CD4-positive, alpha-beta T cell treated with Interleukin-17A for 4 hours (primary cell): ENCODE data around the gene TOP3B.

ENCODE experiments used
- DNase-seq: peaks from one replicate; pipeline ENCODE4 v3.0.0-alpha.2; 2020; ENCODE audit warnings: mixed read lengths

The TOP3B gene

DNA sequence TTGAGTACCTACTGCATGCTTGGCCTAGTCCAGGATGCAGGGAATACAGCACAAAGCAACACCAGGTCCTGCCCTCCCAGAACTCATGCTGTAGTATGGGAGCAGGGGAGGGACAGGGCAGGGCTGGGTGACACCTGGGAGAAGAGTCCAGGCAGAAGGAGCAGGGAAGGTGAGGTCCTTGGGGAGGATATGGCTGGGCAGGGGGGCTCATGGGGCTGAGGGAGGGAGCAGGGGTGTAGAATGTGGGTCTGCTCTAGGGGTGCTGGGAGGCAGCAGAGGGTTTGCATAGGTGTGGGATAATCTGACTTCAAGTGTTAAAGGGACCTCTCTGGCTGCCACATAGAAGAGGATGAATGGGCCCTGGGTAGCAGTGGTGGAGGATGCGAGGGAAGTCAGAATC is 4.8 kb downstream of the TOP3B start:
- DNase-seq, result no peak

DNA sequence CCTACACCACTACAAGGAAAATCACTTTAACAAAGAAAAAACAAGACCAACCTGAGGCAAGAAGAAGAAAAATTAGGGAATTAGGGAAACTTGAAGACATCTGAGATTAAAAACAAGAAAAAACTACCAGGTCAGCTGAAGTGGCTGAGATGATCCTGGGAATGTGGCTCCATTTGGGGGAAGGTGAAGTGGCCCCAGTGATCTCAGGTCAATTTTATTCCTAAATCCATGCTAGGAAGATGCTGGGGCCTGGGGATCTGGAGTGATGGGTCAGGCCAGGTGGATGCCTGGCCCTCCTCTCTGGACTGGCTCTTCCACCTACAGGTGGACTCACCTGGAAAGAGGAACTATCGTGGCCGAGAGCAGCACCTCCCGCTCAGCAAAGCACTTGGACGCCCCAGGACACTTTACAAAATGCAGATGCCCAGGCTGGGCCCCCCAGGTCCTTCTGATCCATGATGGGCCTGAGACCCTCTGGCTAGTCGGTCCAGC is 6.7 kb downstream of the TOP3B start:
- DNase-seq, result no peak

DNA sequence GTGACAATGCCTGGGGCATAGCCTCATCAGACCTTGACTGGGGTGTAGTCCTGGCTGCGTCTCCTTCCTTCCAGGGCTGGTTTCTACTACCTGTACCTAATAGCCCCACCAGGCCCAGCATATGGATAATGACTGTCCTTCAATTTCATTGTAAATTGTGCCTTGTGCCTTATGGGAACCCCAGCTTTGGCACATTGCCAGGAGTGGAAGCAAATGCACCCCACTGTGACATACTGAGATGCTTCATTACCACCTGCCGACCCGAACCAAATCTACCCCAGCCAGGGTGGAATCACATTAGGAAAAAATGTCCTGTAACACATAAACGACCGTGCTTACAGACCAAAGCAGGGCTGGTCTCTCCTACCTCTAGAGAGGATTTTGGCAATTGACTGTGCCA is 7.3 kb downstream of the TOP3B start:
- DNase-seq, result no peak

DNA sequence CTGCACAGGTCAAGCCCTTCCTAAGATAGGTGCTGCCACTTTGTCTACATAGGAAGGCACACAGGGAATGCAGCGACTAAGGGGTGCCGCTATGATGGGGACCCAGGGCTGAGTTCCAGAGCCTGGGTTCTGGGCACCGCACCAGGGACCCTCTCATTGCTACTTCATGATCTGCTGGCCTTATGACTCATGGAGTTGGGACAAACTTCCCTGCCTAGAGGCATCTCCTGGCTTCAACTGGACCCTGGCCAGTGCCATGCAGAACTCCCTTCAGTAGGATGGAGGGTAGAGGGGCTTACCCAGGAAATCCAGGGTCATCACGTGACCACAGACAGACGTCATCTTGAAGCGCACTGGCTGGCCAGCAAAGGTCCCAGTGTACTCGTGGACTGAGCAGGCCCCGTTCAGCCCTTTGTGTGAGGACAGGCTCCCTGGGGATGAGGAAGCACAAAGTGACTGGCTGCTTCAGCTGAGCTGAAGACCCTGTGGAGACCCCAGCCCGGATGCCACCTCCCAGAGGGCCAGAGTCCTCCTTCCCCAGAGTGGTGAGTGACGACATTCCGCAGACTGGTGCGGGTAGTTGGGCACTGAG is 8.4 kb downstream of the TOP3B start:
- DNase-seq, result no peak

DNA sequence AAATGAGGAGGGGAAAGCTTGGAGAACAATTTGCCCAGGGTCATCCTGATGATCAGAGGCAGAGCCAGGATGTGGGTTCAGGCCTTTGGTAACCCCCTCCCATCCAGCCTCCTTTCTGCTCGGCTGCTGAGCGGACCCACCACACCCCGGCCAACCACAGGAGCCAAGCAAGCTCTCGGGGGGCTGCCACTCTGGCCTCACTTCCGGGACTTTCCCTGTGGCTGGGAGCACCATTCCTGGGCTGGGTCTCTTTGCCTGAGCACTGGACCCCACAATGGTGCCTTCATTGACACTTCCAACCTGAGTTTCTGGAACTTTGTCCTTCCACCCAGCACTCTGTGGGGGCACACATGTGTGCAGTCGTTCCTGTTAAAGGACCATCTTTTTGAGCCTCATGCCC is 9.8 kb downstream of the TOP3B start:
- no peak for DNase-seq

DNA sequence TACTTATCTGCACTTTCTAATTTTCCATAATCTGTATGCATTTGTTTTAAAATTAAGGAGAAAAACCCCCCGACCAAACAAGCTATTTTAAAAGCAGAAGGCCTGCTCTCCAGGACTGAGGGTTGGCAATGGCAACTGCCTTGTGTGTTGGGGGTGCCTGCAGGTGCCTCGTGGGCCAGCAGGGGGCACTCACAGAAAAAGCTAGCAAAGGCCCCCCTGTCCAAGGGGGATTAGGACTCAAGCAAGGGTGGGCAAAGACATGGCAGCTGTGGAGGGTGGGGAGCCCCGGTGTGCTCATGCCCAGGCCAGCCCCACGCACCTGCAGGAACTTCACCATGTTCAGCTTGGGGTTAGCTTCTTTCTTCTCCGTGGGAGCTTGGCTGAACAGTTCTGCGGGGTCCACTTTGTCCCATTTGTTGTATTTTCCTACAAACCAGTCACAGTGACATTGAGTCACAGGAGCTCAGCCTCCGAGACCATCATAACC is 10.3 kb downstream of the TOP3B start:
- peak; percentile 65 for DNase-seq

DNA sequence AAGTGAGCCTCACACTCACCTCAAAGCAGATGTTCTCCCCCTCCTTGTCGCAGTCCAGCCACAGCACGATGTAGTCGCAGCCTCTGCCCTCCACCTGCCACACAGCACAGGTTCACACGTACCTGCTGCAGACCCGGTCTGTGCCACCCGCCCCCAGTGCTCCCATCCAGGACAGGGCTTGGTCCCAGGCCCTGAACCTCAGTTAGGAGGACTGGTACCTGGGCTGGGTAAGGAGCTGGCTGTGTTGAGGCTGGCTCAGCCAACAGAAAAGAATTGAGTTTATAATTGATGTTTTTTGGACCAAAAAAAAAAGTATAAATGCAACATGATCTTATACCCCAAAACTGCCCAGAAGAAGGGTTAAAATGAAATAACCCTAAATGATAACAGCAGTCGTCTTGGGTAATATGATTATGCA is 10.7 kb downstream of the TOP3B start:
- DNase-seq, result no peak

DNA sequence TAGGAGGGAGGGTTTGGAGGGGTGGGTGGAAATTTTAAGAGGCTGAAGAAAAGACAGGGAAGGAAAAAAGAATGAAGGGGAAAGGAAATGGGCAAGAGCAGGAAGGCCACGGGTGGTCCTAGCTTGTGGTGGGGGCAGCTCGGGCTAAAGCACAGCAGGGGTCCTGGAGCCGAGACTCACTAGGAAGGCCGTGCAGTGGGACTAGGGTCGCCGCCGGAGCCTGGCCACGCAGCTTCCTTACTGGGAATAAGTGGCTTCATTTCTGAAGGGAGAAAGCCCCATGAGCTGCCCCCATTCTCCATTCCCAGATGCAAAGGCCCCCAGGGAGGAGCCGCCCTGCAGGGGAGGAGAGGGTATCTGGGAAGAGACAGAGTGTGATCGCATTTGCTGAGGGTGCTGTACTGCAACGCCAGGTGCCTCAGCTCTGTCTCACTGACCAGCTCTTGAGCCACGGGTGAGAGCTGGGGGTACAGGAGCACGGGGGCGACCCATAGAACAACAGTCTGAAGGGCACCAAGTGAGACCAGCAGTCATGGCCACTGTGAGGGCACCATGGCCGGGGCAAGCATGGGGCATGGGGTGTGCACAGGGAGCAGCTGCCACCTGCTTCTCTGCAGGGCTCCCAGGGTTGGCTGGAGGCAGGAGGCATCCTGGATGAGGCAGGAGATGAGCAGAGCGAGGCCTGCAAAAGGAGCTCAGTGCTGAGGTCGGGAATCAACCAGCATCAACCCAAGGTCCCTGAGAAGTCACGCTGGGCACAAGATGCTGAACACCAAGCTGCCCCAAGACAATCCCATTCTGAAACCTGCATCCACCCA is 11.6 kb downstream of the TOP3B start:
- no peak for DNase-seq

DNA sequence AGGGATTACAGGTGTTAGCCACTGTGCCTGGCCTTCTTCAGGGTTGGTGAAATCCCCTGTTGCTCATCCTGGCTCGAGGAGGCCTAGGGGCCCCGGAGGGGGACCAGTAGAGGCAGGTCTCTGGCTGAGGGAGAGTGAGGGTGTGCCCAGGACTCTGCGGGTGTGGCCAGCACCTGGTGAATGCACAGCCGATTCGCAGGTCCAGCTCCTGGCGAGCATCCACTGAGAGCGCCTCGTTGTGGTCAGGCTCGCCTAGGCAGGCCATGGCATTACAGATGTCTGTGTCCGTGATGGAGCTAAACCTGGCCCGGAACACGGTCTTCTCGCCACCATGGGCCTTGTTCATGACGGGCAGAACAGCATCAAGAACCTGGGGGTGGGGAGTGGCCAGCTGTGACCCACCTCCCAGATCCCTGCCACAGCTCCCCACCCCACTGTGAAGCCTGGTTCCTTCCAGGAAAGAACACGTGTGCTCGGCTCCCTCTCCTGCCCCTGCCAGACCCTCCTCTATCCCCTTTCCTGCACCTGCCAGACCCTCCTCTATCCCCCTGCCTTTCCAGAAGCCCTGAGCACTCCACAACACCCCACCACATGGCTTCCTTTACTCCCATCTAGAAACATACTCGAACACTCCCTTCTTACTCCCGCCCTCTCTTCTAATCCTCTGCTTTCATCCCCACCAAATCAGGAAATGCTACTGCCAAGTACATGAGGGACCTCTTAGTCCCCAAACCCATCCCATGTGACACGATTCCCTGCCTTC is 12.4 kb downstream of the TOP3B start:
- no peak for DNase-seq

DNA sequence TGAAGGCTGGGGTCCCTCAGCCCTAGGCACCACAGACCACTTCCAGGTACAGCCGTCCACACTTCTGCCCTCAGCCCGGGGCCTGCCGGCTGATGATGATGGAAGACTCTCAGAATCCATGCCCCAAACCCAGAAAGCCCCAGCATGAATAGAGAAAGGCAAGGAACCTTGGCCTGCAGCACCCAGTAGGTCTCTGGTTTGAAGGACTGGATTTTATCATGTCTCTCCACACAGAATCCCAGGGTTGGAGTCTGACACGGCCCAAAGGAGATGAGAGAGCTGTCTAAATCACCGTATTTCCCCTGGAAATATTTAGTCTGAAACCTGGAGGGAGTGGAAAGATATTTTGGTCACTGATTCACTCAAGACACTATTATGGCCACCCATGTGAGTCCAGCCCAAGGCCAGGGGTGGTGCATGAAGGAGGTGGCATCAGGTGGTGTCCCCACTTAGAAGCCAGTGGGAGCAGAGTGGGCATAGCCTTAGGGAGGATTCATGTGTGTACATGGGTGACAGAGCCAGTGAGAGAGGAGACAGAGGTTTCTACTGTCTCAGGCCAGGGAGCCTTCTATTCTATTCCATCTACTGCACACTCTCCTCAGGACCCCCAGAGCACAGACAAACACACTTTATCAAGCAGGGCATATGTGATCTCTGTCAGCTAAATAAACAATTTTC is 14.0 kb downstream of the TOP3B start:
- DNase-seq, result no peak

DNA sequence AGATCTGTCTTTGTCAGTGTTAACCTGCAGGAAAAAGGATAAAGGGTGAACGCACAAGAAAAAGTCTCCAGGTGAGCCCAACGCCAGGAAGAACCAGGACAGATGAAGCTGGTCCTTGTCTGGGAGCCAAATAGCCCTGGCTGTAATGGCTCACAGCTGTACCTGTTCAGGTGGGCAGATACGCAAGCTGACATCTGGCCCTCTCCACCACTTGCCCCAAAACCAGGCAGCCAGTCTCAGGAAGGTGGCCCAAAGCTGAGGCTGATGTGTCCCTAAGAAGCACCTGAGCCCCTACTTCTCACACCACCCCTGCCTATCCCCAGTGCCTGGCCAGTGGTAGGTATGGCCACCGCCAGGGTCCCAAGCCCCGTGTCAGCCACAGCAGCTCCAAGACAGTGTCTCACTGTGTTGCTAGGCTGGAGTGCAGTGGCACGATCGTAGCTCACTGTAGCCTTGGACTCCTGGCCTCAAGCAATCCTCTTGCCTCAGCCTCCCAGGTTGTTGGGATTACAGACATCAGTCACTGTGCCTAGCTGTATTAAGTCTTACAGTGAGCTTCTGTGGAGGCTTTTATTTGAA is 14.8 kb downstream of the TOP3B start:
- no peak for DNase-seq

DNA sequence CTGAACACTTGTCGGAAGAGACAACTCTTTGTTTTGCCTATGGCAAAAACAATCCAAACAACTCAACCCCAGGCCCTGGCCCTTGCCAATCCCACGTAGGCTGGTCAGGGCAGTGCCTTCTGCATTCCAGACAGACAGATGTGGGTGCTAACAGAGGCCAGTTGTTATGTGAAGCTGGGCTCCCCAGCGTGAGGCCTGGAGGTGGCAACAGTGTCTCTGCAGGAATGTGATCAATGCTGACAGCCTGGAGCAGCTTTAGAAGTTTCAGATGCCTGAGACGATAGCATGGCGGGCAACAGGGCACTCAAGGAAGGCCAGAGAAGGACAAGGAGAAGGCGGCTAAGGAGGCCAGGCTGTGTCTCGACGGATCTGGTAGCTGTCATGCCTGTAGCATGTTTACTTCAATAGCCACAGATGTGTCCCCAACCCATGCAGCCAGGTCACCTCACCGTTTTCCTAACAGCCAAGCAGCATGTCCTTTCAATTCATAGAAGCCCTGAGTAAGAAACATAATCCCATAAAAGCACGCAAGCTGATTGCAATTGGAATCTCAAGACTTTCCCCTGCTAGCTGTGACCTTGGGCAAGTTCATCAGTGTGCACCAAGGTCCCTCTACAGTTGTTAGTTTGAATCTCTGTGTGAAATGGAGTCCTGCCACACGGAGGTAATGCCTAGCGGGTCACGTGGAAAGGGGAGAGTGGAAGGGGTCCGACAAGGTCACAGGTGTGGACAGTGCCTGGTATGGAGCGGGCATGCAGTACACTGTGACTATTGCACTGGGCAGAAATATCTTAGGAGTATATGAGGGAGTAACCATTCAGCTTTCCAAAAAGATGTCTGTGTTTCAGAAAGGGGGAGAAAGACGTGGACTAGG is 15.7 kb downstream of the TOP3B start:
- DNase-seq, result no peak

DNA sequence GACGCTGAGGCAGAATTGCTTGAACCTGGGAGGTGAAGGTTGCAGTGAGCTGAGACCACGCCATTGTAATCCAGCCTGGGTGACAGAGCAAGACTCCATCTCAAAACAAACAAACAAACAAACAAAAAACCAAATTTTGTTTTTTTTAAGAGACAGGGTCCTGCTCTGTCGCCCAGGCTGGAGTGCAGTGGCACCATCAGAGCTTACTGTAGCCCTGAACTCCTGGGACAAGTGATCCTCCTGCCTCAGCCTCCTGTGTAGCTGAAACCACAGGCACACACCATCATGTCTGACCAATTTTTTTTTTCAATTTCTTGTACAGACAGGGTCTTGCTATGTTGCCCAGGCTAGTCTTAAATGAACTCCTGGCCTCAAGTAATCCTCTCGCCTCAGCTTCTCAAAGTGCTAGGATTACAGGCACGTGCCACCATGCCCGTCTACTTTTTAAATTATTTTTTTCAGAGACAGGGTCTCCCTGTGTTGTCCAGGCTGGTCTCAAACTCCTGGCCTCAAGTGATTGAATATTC is 16.8 kb downstream of the TOP3B start:
- no peak for DNase-seq

DNA sequence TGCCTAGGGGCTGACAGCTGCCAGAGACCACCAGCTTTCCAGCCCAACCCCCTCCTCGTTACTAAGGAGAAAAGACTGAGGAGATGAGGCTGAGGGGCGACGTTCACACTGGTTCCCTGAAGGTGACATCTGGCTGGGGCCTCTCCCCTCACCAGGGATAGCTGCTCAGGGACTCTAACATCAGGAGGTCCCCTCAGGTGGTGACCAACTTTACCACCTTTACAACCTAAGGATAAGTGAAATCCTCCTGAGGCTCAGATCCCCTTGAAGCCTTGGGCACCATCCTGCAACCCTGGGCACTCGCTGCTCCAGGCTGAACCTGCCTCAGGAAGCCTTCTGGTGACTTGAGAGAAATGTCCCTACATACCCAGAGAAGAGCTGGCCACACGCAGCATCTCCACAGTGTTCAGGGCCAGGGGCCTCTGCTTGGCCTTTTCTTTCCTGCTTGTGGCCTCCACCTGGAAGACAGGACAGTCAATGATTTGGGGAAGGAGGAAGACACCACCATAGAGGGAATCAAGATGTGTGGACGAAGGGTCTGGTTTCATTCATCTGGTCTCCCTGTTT is 17.6 kb downstream of the TOP3B start:
- DNase-seq, result no peak

DNA sequence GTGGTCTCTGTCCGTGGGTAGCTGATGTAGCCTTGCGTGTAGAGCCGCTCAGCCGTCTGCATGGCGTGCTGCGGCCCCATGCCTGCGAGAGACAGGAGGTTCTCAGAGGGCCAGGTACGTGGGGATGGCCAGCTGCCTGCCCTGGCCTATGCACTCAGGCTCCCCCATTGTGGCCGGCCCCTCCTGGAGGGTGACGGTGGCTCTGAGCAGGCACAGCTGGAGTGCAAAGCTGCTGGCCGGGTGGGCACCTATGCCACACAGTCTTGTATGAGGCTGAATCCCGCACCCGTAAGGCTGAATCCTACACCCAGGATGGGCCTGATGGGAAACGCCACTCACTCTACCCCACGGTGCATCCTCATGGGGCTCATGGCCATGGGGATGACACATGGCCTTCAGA is 18.4 kb downstream of the TOP3B start:
- no peak for DNase-seq

DNA sequence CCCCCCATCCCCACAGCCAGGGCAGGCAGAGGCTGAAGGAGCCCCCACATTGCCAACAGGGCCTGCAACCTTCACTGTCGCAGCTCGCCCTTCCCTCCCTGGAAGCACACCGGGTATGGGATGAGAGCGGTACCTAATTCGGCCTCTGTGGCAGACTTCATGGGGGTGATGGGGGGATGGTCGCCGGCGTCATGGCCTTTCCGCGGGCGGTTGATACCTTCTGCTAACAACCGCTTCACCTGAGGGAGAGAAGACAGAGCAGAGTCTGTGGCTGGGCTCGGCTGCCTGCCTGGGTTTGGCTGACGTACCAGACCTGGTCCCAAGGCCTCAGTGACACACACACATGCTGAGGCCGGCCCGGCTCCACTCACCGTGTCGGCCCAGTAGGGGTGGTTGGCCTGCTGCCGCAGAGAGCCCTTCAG is 18.8 kb downstream of the TOP3B start:
- no peak for DNase-seq

DNA sequence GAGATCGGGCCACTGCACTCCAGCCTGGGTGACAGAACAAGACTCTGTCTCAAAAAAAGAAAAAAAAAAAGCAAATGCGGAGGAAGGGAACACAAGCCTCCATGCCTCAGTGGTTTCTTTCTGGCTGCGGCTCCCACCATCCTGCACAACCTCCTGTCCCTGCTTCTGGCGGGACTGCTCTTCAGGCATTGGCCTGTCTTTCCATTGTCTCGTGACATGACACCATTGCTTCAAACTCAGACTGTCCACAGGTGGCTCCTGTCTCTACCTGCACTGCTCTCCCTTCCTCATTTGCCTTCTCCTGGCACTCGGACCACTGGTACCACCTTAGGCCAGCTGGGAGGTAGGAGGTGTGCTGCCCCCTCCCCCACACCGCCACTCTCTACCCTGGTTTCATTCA is 19.3 kb downstream of the TOP3B start:
- DNase-seq, result no peak

DNA sequence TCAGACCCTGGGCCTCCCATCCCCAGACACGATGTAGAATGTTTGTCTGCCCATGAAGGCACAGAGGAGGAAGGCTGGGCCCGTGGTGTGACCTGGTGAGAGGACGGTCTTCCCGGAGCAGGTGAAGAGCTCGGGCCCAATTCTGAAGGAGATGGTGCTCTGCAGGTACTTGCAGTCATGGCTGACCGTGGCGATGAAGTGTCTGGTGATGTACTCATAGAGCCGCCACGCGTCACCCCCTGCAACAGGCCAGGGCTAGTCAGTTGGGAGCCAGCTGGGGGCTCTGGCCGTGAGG is 20.0 kb downstream of the TOP3B start:
- no peak for DNase-seq

DNA sequence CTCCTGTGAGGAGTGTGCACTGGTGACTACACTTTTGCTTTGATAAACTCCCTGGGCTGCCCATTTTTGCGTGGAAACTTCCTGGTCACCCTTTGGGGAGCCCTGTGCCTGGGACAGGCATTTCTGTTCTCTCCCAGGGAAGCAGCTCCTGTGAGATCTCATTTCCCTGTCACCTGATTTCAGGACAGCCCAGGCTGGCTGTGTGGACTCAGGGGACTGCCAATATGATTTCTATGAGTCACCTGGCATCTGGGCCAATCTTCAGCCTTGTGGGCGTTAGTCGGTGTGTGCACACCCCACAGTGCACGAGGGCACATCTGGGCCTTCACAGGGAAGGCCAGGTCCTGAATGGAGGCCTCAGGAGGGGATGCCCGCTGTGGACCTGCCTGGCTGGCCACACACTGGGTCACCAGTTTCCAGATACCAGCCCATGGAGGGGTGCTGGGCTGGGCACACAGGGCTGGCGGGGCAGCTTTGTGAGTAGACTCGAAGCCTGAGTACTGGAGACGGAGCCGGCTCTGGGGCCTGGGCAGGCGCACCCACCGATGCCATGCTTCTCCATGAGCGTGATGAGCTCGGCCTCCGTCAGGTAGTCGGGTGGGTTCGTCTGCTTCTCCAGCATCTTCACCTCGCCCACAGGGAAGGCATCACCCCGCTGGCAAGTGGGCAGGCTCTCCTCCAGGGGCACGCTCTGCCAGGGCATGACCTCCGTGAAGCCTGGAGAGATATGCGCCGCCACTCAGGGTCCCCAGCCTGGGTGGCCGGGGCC is 20.5 kb downstream of the TOP3B start:
- no peak for DNase-seq

DNA sequence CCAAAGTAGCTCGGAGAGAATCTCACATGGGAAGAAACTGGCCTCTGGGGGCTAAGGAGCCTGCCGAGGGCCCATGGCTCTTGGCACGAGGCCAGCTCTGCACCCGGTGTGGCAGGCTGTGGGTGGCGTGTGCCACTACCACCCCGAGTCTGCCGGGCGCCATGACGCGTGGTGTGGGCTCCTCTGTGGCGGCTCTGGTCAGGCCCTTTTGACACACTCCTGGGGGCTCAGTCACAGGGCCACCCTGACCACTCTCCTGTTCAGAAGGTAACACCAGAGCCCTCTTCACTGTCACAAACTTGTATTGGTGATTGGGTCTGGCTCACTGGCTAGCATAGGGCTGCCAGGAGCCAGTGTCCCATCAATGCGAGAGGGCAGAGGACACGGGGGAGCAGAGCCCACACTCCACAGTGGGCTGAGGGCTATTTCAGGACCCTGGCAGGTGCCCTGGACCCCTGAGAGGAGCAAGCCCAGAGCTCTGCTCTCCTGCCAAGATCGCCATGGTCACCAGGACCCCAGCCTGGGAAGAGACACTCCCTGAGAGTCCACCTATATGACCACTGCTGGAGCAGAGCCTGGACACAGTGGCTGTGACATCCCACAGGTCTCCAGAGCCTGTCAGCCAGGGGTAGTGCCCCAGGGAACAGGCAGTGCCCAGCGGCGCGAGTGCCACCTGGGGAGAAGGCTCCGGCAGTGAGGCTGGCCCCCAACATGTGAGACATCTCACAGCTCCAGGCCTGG is 21.3 kb downstream of the TOP3B start:
- DNase-seq, result no peak
